CD14-positive monocyte (primary cell): Measurements from ENCODE around the gene PAFAH2. TPM values are rescaled to one million over a fixed set of nuclear protein-coding genes. Genes with fewer than 3 reads are reported as not detected.
A peak's percentile ranks its signal among the peaks of the same experiment; 100 is the strongest.

Experiments used
- DNase-seq, 3 donors: peaks; one replicate each; pipeline ENCODE4 v3.0.0-alpha.2; 2011 to 2022
- H2AFZ ChIP-seq: 2 replicates; pipeline ENCODE4 v1.6.0; 2012; ENCODE audit warnings: mild to moderate bottlenecking, low read depth, low read length, inconsistent platforms; ENCODE audit not compliant: insufficient read depth, poor library complexity, severe bottlenecking
- H3K27ac ChIP-seq, 2 donors: 1 replicate in 1 of 2; 2 replicates in 1 of 2; pipeline ENCODE4 v1.5.1; 2012 to 2013; ENCODE audit warnings: low read length in 2 of 2, control low read depth in 1 of 2, inconsistent platforms in 1 of 2, low read depth in 1 of 2, mild to moderate bottlenecking in 1 of 2
- H3K27me3 ChIP-seq, 2 donors: one replicate each; pipeline versions ENCODE4 v1.6.0 to v1.6.1; 2011 to 2013; ENCODE audit warnings: low read length in 2 of 2; ENCODE audit not compliant: control insufficient read depth in 2 of 2, insufficient read depth in 2 of 2
- H3K36me3 ChIP-seq, 2 donors: replicated peaks in 1 of 2; 1 replicate in 1 of 2; 2 replicates in 1 of 2; pipeline versions ENCODE4 v1.5.1 to v1.6.1; 2012 to 2013; ENCODE audit warnings: low read length in 2 of 2, control low read depth in 1 of 2, inconsistent platforms in 1 of 2, mild to moderate bottlenecking in 1 of 2; ENCODE audit not compliant: insufficient read depth in 2 of 2, control insufficient read depth in 1 of 2
- H3K4me1 ChIP-seq, 2 donors: 1 replicate in 1 of 2; 2 replicates in 1 of 2; pipeline versions ENCODE4 v1.5.1 to v1.6.1; 2012 to 2013; ENCODE audit warnings: low read length in 2 of 2, control low read depth in 1 of 2, inconsistent platforms in 1 of 2, mild to moderate bottlenecking in 1 of 2, moderate library complexity in 1 of 2; ENCODE audit not compliant: insufficient read depth in 2 of 2, control insufficient read depth in 1 of 2
- H3K4me2 ChIP-seq: replicated peaks from 2 replicates; pipeline ENCODE3; 2012; ENCODE audit warnings: low read length, moderate library complexity, mild to moderate bottlenecking; ENCODE audit not compliant: poor library complexity, severe bottlenecking; ENCODE audit errors: extremely low read depth
- H3K4me3 ChIP-seq, 3 experiments: fragments of 200-600 bp in 1 of 3; sonication (generic) in 1 of 3; replicated peaks in 1 of 3; 1 replicate in 2 of 3; 2 replicates in 1 of 3; pipeline ENCODE4 v1.5.1; 2011 to 2013; ENCODE audit warnings: low read length in 3 of 3, mild to moderate bottlenecking in 3 of 3, control low read depth in 2 of 3, low read depth in 2 of 3, inconsistent platforms in 1 of 3, moderate library complexity in 1 of 3
- H3K79me2 ChIP-seq: 2 replicates; pipeline ENCODE4 v1.6.0; 2012; ENCODE audit warnings: mild to moderate bottlenecking, control low read depth, inconsistent platforms, low read length, moderate library complexity; ENCODE audit not compliant: insufficient read depth
- H3K9ac ChIP-seq: 2 replicates; pipeline ENCODE4 v1.6.0; 2017; ENCODE audit warnings: low read length, mild to moderate bottlenecking; ENCODE audit not compliant: insufficient read depth, poor library complexity, severe bottlenecking
- H3K9me3 ChIP-seq, 2 donors: replicated peaks in 1 of 2; 1 replicate in 1 of 2; 2 replicates in 1 of 2; pipeline versions ENCODE4 v1.5.1 to v1.6.1; 2012 to 2013; ENCODE audit warnings: low read length in 2 of 2, control low read depth in 1 of 2; ENCODE audit not compliant: control insufficient read depth in 1 of 2, insufficient read depth in 1 of 2
- H4K20me1 ChIP-seq: 2 replicates; pipeline ENCODE4 v1.6.0; 2012; ENCODE audit warnings: mild to moderate bottlenecking, low read length, control low read depth, moderate library complexity; ENCODE audit not compliant: insufficient read depth
- H3K27ac Mint-ChIP-seq, 7 donors: one replicate each; pipeline ENCODE4 v1.8.0; 2020; ENCODE audit warnings: mild to moderate bottlenecking in 7 of 7, mixed read lengths in 7 of 7, moderate library complexity in 6 of 7, inconsistent platforms in 2 of 7
- H3K27me3 Mint-ChIP-seq, 3 donors: one replicate each; pipeline ENCODE4 v1.8.0; 2021 to 2022; ENCODE audit warnings: low read depth in 3 of 3, mild to moderate bottlenecking in 3 of 3, mixed read lengths in 3 of 3, moderate library complexity in 3 of 3, inconsistent platforms in 1 of 3
- H3K36me3 Mint-ChIP-seq, 2 donors: one replicate each; pipeline ENCODE4 v1.8.0; 2020; ENCODE audit warnings: mixed read lengths in 2 of 2, inconsistent platforms in 1 of 2, mild to moderate bottlenecking in 1 of 2
- H3K4me1 Mint-ChIP-seq: one replicate; pipeline ENCODE4 v1.8.0; 2020; ENCODE audit warnings: mild to moderate bottlenecking, mixed read lengths
- H3K4me3 Mint-ChIP-seq, 2 donors: one replicate each; pipeline ENCODE4 v1.8.0; 2020; ENCODE audit warnings: mild to moderate bottlenecking in 2 of 2, mixed read lengths in 2 of 2, moderate library complexity in 1 of 2
- H3K9me3 Mint-ChIP-seq, 7 donors: one replicate each; pipeline ENCODE4 v1.8.0; 2020 to 2022; ENCODE audit warnings: mixed read lengths in 7 of 7, mild to moderate bottlenecking in 6 of 7, moderate library complexity in 6 of 7, inconsistent platforms in 2 of 7
- CTCF ChIP-seq: fragments of 200-600 bp; IDR thresholded peaks from one replicate; pipeline ENCODE4 v1.8.0; 2022; ENCODE audit warnings: antibody characterized with exemption, mild to moderate bottlenecking
- WGBS: methylation state at CpG from one replicate; pipeline ENCODE4 v1.1.5; 2013; ENCODE audit warnings: missing lambda C conversion rate; ENCODE audit not compliant: insufficient coverage; 5-methylcytosine and 5-hydroxymethylcytosine counted together
- intact Hi-C, 2 donors: fragments of 100-400 bp; cut with micrococcal nuclease; formaldehyde crosslinking; loops; one replicate each; pipeline versions ENCODE4 v1.15.0 to v1.15.1; 2023
- polyA plus RNA-seq, 3 donors: library from polyadenylated mRNA; depleted of rRNA in 1 of 3; unstranded in 2 of 3; stranded (reverse) in 1 of 3; fragments of 300-500 nt in 2 of 3; fragments of >200 nt in 1 of 3; fragmentation: Illumina TruSeq in 2 of 3; gene quantifications; 1 replicate in 2 of 3; 2 replicates in 1 of 3; pipeline ENCODE4 v1.2.3, GENCODE V29; 2012 to 2021

Gene PAFAH2
- polyA plus RNA-seq, 3 donors: 6.4 to 9.2 (median 6.8) TPM

- Histone ChIP-seq H3K79me2 (no peaks in the 10 kb centered on the region), H4K20me1 (no peaks in the 10 kb centered on the region), H3K27me3 (peaks cover 0 to 6% of the 10 kb centered on the region in 2 donors), H2AFZ (no peak overlapping the region), H3K36me3 (no peaks in the 10 kb centered on the region), H3K4me3 (no peak overlapping the region), H3K4me1 (no peaks in the 10 kb centered on the region), H3K27ac (no peak overlapping the region), H3K9ac (no peak overlapping the region), H3K4me2 (no peak overlapping the region), H3K9me3 (no peaks in the 10 kb centered on the region)
- Mint-ChIP-seq H3K27ac (no peak overlapping the region), H3K4me3 (no peak overlapping the region), H3K4me1 (peaks cover 6% of the 10 kb centered on the region), H3K36me3 (no peaks in the 10 kb centered on the region), H3K9me3 (no peaks in the 10 kb centered on the region), H3K27me3 (peaks cover 5 to 11% (median 9%) of the 10 kb centered on the region in 3 donors)
- no peak for DNase-seq
- intact Hi-C loops: no loop called here
- WGBS: 75% methylated on average over 8 of the region's 8 CpGs
- TF ChIP-seq CTCF: no peak
Observed at GRCh38 chr1:26028490-26028980, 30.7 kb upstream of the PAFAH2 start.

- Histone ChIP-seq H3K36me3 (no peaks in the 10 kb centered on the region), H3K9me3 (no peaks in the 10 kb centered on the region), H2AFZ (no peak overlapping the region), H3K27ac (no peak overlapping the region), H3K9ac (no peak overlapping the region), H3K79me2 (no peaks in the 10 kb centered on the region), H3K27me3 (no peaks in the 10 kb centered on the region), H3K4me1 (no peaks in the 10 kb centered on the region), H3K4me2 (no peak overlapping the region), H3K4me3 (no peak overlapping the region), H4K20me1 (no peaks in the 10 kb centered on the region)
- H3K27me3 Mint-ChIP-seq: peaks cover 7 to 14% (median 9%) of the 10 kb centered on the region in 3 donors
- peaks cover 6% of the 10 kb centered on the region for H3K4me1 Mint-ChIP-seq
- no peaks in the 10 kb centered on the region for H3K36me3 Mint-ChIP-seq
- no peaks in the 10 kb centered on the region for H3K9me3 Mint-ChIP-seq
- WGBS: 25% methylated on average over 2 of the region's 3 CpGs
- peak overlapping the region in 1 of 2 donors; percentile 48 for H3K4me3 Mint-ChIP-seq
- intact Hi-C loops: no loop called here
- no peak for TF ChIP-seq CTCF
- peak overlapping the region in 1 of 7 donors; percentile 23 for H3K27ac Mint-ChIP-seq
- DNase-seq: no peak
Observed at GRCh38 chr1:26027716-26028489, 30.0 kb upstream of the PAFAH2 start.
